Astrocyte (in vitro differentiated cells and primary cell): ENCODE data around the gene UBR4. TPM values are rescaled to one million over a fixed set of nuclear protein-coding genes. Genes with fewer than 3 reads are reported as not detected.
"Not testable (repeated sequence)": the region's sequence is repeated elsewhere in the genome, so short reads cannot be mapped to it uniquely, and the experiment has no call there.

ENCODE experiments used
- DNase-seq: peaks from one replicate; pipeline ENCODE4 v3.0.0-alpha.2; 2010; ENCODE audit warnings: low read depth
- FAIRE-seq: peaks from 2 replicates; lab custom pipeline; 2011; peaks lifted over from hg19 to GRCh38; lab: Jason Lieb, UNC
- H2AFZ ChIP-seq: 2 replicates; pipeline ENCODE4 v1.6.0; 2012; ENCODE audit warnings: low read depth, low read length, inconsistent platforms
- H3K27ac ChIP-seq: 2 replicates; pipeline ENCODE4 v1.5.1; 2011; ENCODE audit warnings: low read depth, low read length, inconsistent platforms
- H3K27me3 ChIP-seq: 2 replicates; pipeline ENCODE4 v1.6.0; 2011; ENCODE audit warnings: low read length, inconsistent platforms; ENCODE audit not compliant: insufficient read depth
- H3K36me3 ChIP-seq: 2 replicates; pipeline ENCODE4 v1.5.1; 2011; ENCODE audit warnings: low read length, inconsistent platforms; ENCODE audit not compliant: insufficient read depth
- H3K4me1 ChIP-seq: 2 replicates; pipeline ENCODE4 v1.5.1; 2011; ENCODE audit warnings: low read length, inconsistent platforms; ENCODE audit not compliant: insufficient read depth
- H3K4me2 ChIP-seq: 2 replicates; pipeline ENCODE4 v1.6.0; 2012; ENCODE audit warnings: low read length, inconsistent platforms
- H3K4me3 ChIP-seq: 2 replicates; pipeline ENCODE4 v1.5.1; 2011; ENCODE audit warnings: low read depth, mild to moderate bottlenecking, low read length, inconsistent platforms; ENCODE audit not compliant: insufficient read depth
- H3K79me2 ChIP-seq: 2 replicates; pipeline ENCODE4 v1.6.0; 2012; ENCODE audit warnings: mild to moderate bottlenecking, low read length, inconsistent platforms; ENCODE audit not compliant: insufficient read depth
- H3K9ac ChIP-seq: 2 replicates; pipeline ENCODE4 v1.6.0; 2012; ENCODE audit warnings: mild to moderate bottlenecking, low read length, inconsistent platforms
- H3K9me3 ChIP-seq: 2 replicates; pipeline ENCODE4 v1.5.1; 2012; ENCODE audit warnings: low read depth, mild to moderate bottlenecking, low read length, inconsistent platforms; ENCODE audit not compliant: insufficient read depth
- H4K20me1 ChIP-seq: 2 replicates; pipeline ENCODE4 v1.6.0; 2012; ENCODE audit warnings: low read length, inconsistent platforms; ENCODE audit not compliant: insufficient read depth
- H3K27ac Mint-ChIP-seq: one replicate; pipeline ENCODE4 v1.8.0; 2021; ENCODE audit warnings: mild to moderate bottlenecking, mixed read lengths; ENCODE audit not compliant: unreplicated experiment
- H3K27me3 Mint-ChIP-seq: one replicate; pipeline ENCODE4 v1.8.0; 2021; ENCODE audit warnings: low read depth, mixed read lengths; ENCODE audit not compliant: unreplicated experiment
- H3K36me3 Mint-ChIP-seq: one replicate; pipeline ENCODE4 v1.8.0; 2021; ENCODE audit warnings: low read depth, mixed read lengths; ENCODE audit not compliant: unreplicated experiment
- H3K4me1 Mint-ChIP-seq: one replicate; pipeline ENCODE4 v1.8.0; 2021; ENCODE audit warnings: low read depth, mixed read lengths; ENCODE audit not compliant: unreplicated experiment
- H3K4me3 Mint-ChIP-seq: one replicate; pipeline ENCODE4 v1.8.0; 2021; ENCODE audit warnings: mild to moderate bottlenecking, moderate library complexity, mixed read lengths; ENCODE audit not compliant: unreplicated experiment
- H3K9me3 Mint-ChIP-seq: one replicate; pipeline ENCODE4 v1.8.0; 2021; ENCODE audit warnings: mild to moderate bottlenecking, mixed read lengths; ENCODE audit not compliant: unreplicated experiment
- CTCF ChIP-seq: IDR thresholded peaks from 2 replicates; pipeline ENCODE4 v1.5.1; 2011; ENCODE audit warnings: low read depth, mild to moderate bottlenecking, inconsistent platforms, low read length, moderate library complexity; ENCODE audit not compliant: insufficient read depth
- EZH2 ChIP-seq: IDR thresholded peaks from 2 replicates; pipeline ENCODE4 v1.6.1; 2012; ENCODE audit warnings: mild to moderate bottlenecking, low read length, inconsistent platforms; ENCODE audit not compliant: insufficient read depth
- total RNA-seq: library from RNA; stranded (reverse); gene quantifications from 2 replicates; pipeline ENCODE4 v1.2.1, GENCODE V29; 2021

UBR4 gene
- total RNA-seq, 1 donor from 2014 or later: 153 TPM

GRCh38 chr1:19186001-19186400 is 24.1 kb downstream of the UBR4 start:
- Histone ChIP-seq H3K4me1 (no peaks in the 10 kb centered on the region), H3K27me3 (no peaks in the 10 kb centered on the region), H3K9me3 (no peaks in the 10 kb centered on the region), H3K9ac (no peak overlapping the region), H3K36me3 (peaks cover 59% of the 10 kb centered on the region), H3K27ac (no peak overlapping the region), H3K4me3 (no peak overlapping the region), H4K20me1 (peaks cover 46% of the 10 kb centered on the region), H2AFZ (no peak overlapping the region), H3K4me2 (no peak overlapping the region), H3K79me2 (peaks cover 11% of the 10 kb centered on the region)
- no peaks in the 10 kb centered on the region for H3K9me3 Mint-ChIP-seq
- no peaks in the 10 kb centered on the region for H3K27me3 Mint-ChIP-seq
- peaks cover 26% of the 10 kb centered on the region for H3K36me3 Mint-ChIP-seq
- TF ChIP-seq CTCF: no peak
- TF ChIP-seq EZH2: no peak
- no peaks in the 10 kb centered on the region for H3K4me1 Mint-ChIP-seq
- no peak for DNase-seq
- H3K4me3 Mint-ChIP-seq: no peak overlapping the region
- FAIRE-seq: no peak
- H3K27ac Mint-ChIP-seq: no peak overlapping the region

- no peak overlapping the region for H3K27ac Mint-ChIP-seq
- peaks cover 24% of the 10 kb centered on the region for H4K20me1 ChIP-seq
- H3K79me2 ChIP-seq: no peaks in the 10 kb centered on the region
These were observed 27.8 kb downstream of the UBR4 start for GRCh38 chr1:19182223-19182622.

GRCh38 chr1:19180265-19180657 is 29.8 kb downstream of the UBR4 start:
- not testable (repeated sequence) for H3K4me1 ChIP-seq, H3K4me3 Mint-ChIP-seq, H3K9me3 Mint-ChIP-seq, H3K9me3 ChIP-seq, DNase-seq, H3K27ac ChIP-seq, H3K4me3 ChIP-seq, H2AFZ ChIP-seq, H3K9ac ChIP-seq, H3K27ac Mint-ChIP-seq, FAIRE-seq, H3K79me2 ChIP-seq, H3K4me1 Mint-ChIP-seq, H3K27me3 ChIP-seq, H3K4me2 ChIP-seq, H3K27me3 Mint-ChIP-seq
- H4K20me1 ChIP-seq: peaks cover 24% of the 10 kb centered on the region
- H3K36me3 Mint-ChIP-seq: peaks cover 25% of the 10 kb centered on the region
- peaks cover 70% of the 10 kb centered on the region for H3K36me3 ChIP-seq

More at GRCh38 chr1:19182223-19182622, 27.8 kb downstream of the UBR4 start:
- no peak overlapping the region for H3K27ac ChIP-seq
- H3K9me3 Mint-ChIP-seq: no peaks in the 10 kb centered on the region
- TF ChIP-seq CTCF: no peak
- no peak for TF ChIP-seq EZH2
- H3K4me3 Mint-ChIP-seq: no peak overlapping the region
- H3K4me1 Mint-ChIP-seq: peaks cover 3% of the 10 kb centered on the region
- H3K27me3 Mint-ChIP-seq: no peaks in the 10 kb centered on the region
- H3K4me1 ChIP-seq: no peaks in the 10 kb centered on the region
- peaks cover 70% of the 10 kb centered on the region for H3K36me3 ChIP-seq
- H3K9ac ChIP-seq: no peak overlapping the region
- FAIRE-seq: no peak
- no peaks in the 10 kb centered on the region for H3K27me3 ChIP-seq
- no peak for DNase-seq
- no peaks in the 10 kb centered on the region for H3K9me3 ChIP-seq
- no peak overlapping the region for H2AFZ ChIP-seq
- H3K4me2 ChIP-seq: no peak overlapping the region
- H3K36me3 Mint-ChIP-seq: peaks cover 25% of the 10 kb centered on the region
- H3K4me3 ChIP-seq: no peak overlapping the region
